A673 (cell line): ENCODE results near the gene EXOC4. TPM values are rescaled to one million over a fixed set of nuclear protein-coding genes. Genes with fewer than 3 reads are reported as not detected.

Experiments used
- BruUV-seq: library from RNA; stranded (reverse); fragments of 400-500 nt; replicated peaks from 2 replicates; lab custom pipeline; 2021; lab: Mats Ljungman, UMichigan
- CTCF ChIA-PET: fragments of 300-600 bp; sonication (Branson Sonifier 250); formaldehyde crosslinking; loops from one replicate; lab custom pipeline; 2022; ENCODE audit warnings: antibody characterized with exemption; lab: Charles Lee
- POLR2A ChIA-PET: fragments of 300-600 bp; sonication (Branson Sonifier 250); formaldehyde crosslinking; loops from one replicate; lab custom pipeline; 2022; ENCODE audit warnings: antibody characterized with exemption; ENCODE audit not compliant: low non-redundant PET; lab: Charles Lee
- DNase-seq: peaks from one replicate; pipeline ENCODE4 v3.0.0-alpha.2; 2015; ENCODE audit warnings: low spot score
- H3K27ac ChIP-seq: fragments of 200-600 bp; sonication (generic); 2 replicates; pipeline ENCODE4 v1.5.1; 2016; ENCODE audit warnings: mixed run types, low read depth, mild to moderate bottlenecking, mixed read lengths, antibody characterized with exemption, low read length; ENCODE audit not compliant: poor library complexity, severe bottlenecking
- H3K27me3 ChIP-seq: fragments of 200-600 bp; sonication (generic); replicated peaks from 2 replicates; pipeline ENCODE4 v1.6.1; 2017; ENCODE audit warnings: mixed run types, low read depth, mild to moderate bottlenecking, mixed read lengths, antibody characterized with exemption, low read length; ENCODE audit not compliant: insufficient read depth, poor library complexity
- H3K36me3 ChIP-seq: fragments of 200-600 bp; sonication (generic); 2 replicates; pipeline ENCODE4 v1.6.1; 2016; ENCODE audit warnings: mixed run types, mild to moderate bottlenecking, mixed read lengths, antibody characterized with exemption, low read length; ENCODE audit not compliant: insufficient read depth, poor library complexity, severe bottlenecking
- H3K4me1 ChIP-seq: fragments of 200-600 bp; sonication (generic); 2 replicates; pipeline ENCODE4 v1.6.1; 2017; ENCODE audit warnings: mixed run types, mild to moderate bottlenecking, mixed read lengths, antibody characterized with exemption, low read length; ENCODE audit not compliant: insufficient read depth, poor library complexity, severe bottlenecking
- H3K4me3 ChIP-seq: fragments of 200-600 bp; sonication (generic); 2 replicates; pipeline ENCODE4 v1.5.1; 2016; ENCODE audit warnings: low read depth, mixed run types, mild to moderate bottlenecking, mixed read lengths, low read length; ENCODE audit not compliant: poor library complexity, severe bottlenecking
- H3K9me3 ChIP-seq: fragments of 200-600 bp; sonication (generic); 2 replicates; pipeline ENCODE4 v1.6.1; 2016; ENCODE audit warnings: mixed run types, low read depth, mild to moderate bottlenecking, mixed read lengths, antibody characterized with exemption, low read length; ENCODE audit not compliant: poor library complexity, severe bottlenecking
- CTCF ChIP-seq: fragments of 300-800, 200-600 bp; sonication (generic); conservative IDR thresholded peaks from 2 replicates; pipeline ENCODE4 v1.5.1; 2017; ENCODE audit warnings: low read depth, mild to moderate bottlenecking, antibody characterized with exemption, low read length, moderate library complexity, mixed read lengths
- EZH2 ChIP-seq: fragments of 200-600 bp; sonication (generic); IDR thresholded peaks from 2 replicates; pipeline ENCODE4 v1.6.1; 2017; ENCODE audit warnings: borderline replicate concordance, low read depth, mild to moderate bottlenecking, mixed read lengths, antibody characterized with exemption, low read length; ENCODE audit not compliant: poor library complexity, severe bottlenecking
- intact Hi-C: fragments of 100-400 bp; cut with micrococcal nuclease; formaldehyde crosslinking; loops from one replicate; pipeline ENCODE4 v1.10.0; 2022; ENCODE audit not compliant: unreplicated experiment
- total RNA-seq: library from RNA; stranded (reverse); gene quantifications from 2 replicates; pipeline ENCODE4 v1.2.3, GENCODE V29; 2021

EXOC4 gene
- total RNA-seq, 1 experiment from 2014 or later = 66.1 TPM

- Histone ChIP-seq H3K4me3 (no peak overlapping the region), H3K36me3 (no peaks in the 10 kb centered on the region), H3K4me1 (no peaks in the 10 kb centered on the region), H3K27ac (no peak overlapping the region), H3K27me3 (no peaks in the 10 kb centered on the region), H3K9me3 (no peaks in the 10 kb centered on the region)
- no TSS peak for BruUV-seq
- ChIA-PET POLR2A (no interaction called here), CTCF (interaction anchor here (0.7 kb wide), 1 partner anchor 363 kb away, joined by 5 read pairs; no protein-coding TSS in a partner anchor)
- DNase-seq = peak; percentile 70
- intact Hi-C loops = no loop called here
- no peak for TF ChIP-seq EZH2
- TF ChIP-seq CTCF = peak; percentile 52
These were observed 600.9 kb downstream of the EXOC4 start for GRCh38 chr7:133853706-133854276.

- Histone ChIP-seq H3K9me3 (no peaks in the 10 kb centered on the region), H3K27me3 (no peaks in the 10 kb centered on the region), H3K27ac (no peak overlapping the region), H3K4me1 (peaks cover 5% of the 10 kb centered on the region), H3K4me3 (no peak overlapping the region), H3K36me3 (no peaks in the 10 kb centered on the region)
- DNase-seq = peak; percentile 71
- ChIA-PET POLR2A (no interaction called here), CTCF (interaction anchor here (0.6 to 0.7 kb wide), 3 partner anchors 25 to 1463 kb away, joined by 3 to 5 read pairs (median 3); no protein-coding TSS in a partner anchor)
- TF ChIP-seq CTCF = peak; percentile 62
- no peak for TF ChIP-seq EZH2
- BruUV-seq = no TSS peak
- intact Hi-C loops = loop anchor here (5.0 kb wide), 1 partner anchor 138 kb away; no protein-coding TSS in a partner anchor
These were observed 601.9 kb downstream of the EXOC4 start for GRCh38 chr7:133854739-133855138.

GRCh38 chr7:133857376-133858119 is 604.7 kb downstream of the EXOC4 start:
- no TSS peak for BruUV-seq
- Histone ChIP-seq H3K27ac (no peak overlapping the region), H3K9me3 (no peaks in the 10 kb centered on the region), H3K36me3 (no peaks in the 10 kb centered on the region), H3K27me3 (no peaks in the 10 kb centered on the region), H3K4me3 (no peak overlapping the region), H3K4me1 (peaks cover 9% of the 10 kb centered on the region)
- ChIA-PET POLR2A (no interaction called here), CTCF (no interaction called here)
- TF ChIP-seq EZH2 (no peak), CTCF (no peak)
- no peak for DNase-seq
- intact Hi-C loops = loop anchor here (5.0 kb wide), 1 partner anchor 135 kb away; no protein-coding TSS in a partner anchor
